OCI-M1 (cell line): ENCODE data around the gene NOB1.
A peak's percentile ranks its signal among the peaks of the same experiment; 100 is the strongest.
"Not testable (repeated sequence)": the region's sequence is repeated elsewhere in the genome, so short reads cannot be mapped to it uniquely, and the experiment has no call there.

Experiments
- DNase-seq: peaks from one replicate; lab custom pipeline; 2025; lab: John Stamatoyannopoulos, UW

NOB1 gene

DNA sequence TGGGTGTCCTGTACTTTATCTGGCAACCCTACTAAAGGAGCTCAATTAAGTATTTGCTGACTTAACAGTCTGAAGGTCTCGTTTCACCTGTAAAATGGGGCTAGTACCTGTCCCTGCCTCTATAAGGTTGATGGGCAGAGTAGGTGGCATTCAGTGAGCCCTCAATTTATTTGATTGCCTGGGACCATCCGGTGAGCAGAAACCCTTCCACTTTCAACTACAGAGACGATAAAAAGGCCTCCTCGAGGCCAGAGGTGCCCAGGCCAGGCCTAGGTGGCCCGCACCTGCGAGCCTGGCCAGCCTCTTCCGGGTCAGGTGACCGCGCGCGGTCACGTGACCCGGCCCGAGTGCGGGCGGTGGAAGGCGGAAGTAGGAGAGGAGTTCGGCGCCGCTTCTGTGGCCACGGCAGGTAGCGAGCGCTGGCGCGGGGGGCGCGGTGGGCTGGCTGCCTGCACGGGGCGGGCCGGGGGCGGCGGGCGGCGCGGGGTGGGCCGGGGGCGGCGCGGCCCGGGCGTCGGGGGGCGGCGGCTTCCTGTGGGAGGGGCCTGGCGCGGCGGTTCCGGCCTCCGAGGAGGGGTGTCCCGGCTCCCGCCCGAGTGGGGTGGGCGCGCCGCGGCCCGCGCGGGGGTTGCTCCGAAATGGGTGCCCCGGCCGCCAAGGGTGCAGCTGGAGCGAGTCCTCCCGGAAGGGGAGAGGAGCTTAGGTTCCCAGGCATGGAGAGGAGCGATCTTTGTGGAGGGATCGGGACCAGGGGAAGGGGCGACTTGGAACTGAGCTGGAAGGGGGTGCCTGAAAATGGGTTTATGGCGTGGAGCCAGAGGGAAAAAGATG, 7.5 kb upstream of the NOB1 start, which contains the start of gene WWP2:
Gene WWP2, plus strand, starts transcription at position 350 of the 831 bp plus-strand sequence. CDS start 24,679 bp downstream, outside the sequence.
- peak; percentile 92 for DNase-seq

DNA sequence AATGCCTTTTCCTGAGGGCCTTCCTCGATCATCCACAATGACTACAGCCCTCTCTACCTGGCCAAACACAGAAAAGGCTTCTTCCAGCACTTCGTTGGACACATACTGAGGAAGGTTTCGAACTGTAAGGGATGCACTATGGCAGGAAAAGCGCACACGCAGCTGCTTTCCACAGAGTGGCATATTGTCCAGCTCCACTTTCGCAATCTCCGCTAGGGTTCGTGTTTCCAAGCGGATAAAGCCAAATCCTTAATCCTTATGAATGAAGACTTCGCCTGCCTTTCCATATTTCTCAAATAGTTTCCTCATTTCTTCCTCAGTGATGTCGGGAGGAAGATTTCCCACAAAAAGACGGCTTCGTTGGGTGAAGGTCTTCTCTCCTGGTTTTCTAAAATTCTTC, 2.6 kb upstream of the NOB1 start:
- not testable (repeated sequence) for DNase-seq

DNA sequence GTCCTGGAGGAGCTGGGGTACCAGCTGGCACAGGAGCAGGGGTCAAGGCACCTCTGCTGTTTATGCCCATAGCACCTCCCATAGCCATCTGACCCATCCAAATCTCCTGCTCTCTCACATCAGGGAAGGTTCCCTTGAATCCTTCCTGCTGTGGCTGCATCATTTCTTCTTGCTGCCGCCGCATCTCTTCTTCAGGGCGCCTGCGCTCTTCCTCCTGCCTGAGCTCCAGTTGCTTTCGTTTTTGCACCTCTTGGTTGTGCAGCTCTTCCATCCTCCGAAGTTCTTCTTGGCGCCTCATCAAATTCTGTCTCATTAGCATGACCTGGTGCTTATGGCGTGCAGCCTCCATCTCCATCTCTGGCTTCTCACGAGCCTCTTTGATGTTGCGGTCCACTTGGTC, 2.0 kb upstream of the NOB1 start:
- DNase-seq: no peak

DNA sequence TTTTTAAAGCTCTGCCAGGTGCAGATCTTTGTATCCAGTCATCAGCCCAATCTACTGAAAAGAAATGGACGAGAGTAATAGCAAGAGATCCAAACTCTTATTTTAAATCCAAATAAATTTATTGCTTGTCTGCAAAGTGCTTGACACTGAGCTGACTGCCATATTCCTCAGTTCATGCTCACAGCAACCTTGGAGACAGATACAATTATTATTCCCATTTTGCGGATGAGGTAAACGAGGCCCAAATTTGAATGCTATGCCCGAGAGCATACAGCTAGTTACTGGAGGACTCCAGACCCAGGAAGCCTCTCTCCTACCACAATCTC, 620 bp downstream of the NOB1 start:
- DNase-seq: no peak

DNA sequence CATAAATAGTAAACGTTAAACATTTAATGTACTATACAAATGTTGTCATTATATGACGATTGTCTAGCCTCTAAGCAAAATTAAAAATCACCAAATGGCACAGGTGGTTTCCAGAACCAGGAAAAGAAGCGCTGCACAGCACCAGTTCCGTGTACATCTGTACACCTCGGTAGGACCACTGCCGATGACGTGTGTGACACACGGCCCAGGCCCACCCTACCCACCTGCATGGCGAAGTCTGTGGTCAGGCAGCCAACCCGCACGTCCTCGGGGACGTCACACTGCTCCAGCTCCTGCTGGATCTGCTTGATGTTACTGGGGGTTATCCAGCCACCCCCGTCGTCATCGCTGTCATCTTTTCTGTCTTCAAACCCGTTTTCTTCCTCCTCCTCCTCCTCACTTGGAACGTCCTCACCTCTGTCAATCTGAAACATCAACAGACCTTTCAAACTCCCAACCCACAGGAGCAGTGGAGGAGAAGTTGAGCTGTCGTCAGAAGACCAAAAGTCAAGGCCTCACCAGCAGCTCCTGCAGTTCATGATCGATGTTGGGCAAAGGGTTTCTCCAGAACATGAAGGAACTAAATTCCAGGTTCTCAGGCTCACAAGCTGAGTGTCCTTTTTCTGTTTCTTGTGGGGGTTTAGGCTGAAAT, 5.9 kb downstream of the NOB1 start:
- no peak for DNase-seq

DNA sequence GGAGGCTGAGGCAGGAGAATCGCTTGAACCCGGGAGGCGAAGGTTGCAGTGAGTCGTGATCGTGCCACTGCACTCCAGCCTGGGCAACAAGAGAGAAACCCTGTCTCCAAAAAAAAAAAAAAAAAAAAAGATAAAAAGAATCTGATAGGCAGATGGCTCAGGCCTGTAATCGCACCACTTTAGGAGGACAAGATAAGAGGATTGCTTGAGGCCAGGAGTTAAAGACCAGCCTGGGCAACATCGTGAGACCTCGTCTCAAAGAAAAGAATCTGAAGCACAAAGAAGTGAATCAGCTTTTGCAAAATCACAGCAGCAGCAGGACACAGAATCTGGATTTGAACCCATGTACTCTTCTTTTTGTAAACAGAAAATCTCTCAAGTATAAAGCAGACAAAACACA, 7.6 kb downstream of the NOB1 start:
- DNase-seq: no peak

DNA sequence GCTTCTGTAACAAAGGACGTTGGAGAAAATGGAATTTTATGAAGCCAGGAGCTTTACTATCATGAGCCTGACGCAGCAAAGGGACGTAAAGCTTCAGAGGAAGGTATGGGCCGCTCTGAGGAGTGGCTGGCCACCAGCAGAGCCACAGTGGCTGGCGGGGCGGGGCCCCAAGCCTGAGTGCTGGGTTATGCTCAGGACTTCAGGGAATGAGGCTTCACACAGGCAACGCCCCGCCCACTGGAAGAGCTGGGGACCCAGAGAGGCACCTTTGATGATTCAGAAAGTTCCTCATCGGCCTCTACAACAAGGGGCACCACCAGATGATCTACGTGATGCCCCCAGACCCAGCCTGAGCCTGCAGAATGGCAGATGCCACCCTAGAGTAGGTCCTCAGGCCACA, 8.8 kb downstream of the NOB1 start:
- DNase-seq: no peak

DNA sequence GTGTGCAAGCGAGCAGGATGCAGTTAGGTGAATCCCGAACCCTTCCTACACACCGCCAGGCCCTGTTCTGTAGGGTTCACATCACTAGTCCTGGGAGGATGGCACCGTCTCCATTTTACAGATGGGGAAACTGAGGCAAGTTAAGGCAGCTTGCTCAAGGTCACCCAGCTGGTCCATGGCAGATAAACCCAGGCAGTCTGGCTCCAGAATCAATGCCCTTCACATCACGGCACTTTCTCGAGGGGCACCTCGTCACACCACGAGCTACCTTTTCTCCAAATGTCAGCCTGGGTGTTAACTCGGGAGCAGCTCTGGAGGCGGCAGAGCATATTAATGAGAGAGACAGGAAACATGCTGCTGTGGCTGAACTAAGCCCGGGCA, 9.5 kb downstream of the NOB1 start:
- DNase-seq: no peak

DNA sequence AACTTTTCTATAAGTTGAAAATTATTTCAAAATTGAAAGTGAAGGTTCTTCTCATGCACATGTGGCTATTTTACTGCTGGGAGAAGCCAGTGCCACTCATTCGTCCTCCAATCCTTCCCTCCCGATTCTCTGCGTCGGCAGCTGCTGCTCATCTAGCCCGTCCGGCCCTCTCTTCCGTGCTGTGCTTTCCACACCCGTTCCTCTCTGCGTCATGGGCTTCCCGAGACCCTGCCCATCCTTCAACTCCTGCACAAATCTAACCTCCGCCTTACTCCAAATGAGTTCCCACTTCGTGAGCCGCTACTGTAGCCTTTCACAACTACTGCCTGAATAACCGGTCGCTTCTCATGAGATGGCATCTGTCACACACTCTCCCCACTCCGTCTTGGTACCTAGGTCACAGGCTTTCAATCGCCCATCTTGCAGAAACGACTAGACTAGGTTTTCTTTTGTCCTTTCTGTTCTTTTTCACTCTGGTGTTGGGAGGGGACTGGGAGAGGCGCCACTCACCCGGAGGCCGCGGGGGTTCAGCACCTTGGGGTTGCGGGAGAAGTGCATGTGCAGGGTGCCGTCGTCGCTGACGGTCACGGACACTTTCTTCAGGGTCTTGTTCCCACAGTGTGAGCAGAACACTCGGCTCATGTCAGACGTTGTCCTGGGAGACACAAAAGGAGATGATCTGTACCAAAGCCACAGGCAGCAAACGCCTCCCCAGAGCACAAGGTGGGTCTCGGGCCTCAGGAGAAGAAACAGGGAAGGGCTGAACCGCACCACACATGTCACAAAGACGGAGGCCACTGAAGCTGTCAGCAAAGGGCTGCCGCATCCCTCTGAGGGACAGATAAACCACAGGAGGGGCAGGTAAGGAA, 10.1 kb downstream of the NOB1 start:
- no peak for DNase-seq

DNA sequence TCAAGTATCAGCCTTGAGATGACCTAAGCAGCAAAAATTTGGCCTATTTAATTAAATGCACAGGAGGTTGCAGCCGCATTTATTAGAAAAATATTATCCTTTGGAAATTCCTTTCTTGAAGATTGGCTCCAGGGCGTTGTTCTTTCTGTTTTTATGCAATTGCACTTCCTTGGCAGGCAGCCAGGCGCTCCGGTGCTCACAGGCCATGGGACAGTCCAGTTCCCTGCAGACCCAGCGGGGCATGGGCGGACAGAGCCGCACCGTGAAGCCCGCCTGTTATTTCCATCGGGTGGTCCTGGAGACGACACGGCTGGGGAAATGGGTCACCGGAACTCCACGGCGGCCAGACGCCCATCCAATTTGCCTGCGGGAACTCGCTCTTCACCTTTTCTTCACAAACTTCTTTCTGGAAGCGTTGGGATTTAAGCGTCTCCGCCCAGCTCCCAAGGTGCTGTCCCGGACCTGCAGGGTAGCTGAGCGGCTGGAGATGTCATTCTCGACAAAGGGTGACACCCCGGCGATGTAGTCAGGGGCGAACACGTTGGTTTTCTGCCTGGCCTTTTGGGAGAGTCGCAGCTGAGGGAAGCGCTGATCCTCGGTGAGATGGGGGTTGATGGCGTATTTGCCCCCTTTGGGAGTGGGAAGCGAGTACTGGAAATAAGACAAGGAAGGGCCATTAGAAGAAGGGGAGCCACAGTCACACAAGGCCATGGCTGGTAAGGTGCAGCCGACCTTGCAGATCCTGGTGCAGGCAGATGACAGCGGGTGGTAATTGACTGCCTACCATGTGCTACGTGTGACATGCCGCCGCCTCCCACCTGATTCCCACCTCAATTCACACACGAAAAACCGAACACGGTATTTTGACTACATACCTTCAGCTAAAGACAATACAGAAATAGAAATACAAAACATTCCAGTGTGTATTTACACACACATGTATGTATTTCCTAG, 12.5 kb downstream of the NOB1 start:
- DNase-seq: no peak

DNA sequence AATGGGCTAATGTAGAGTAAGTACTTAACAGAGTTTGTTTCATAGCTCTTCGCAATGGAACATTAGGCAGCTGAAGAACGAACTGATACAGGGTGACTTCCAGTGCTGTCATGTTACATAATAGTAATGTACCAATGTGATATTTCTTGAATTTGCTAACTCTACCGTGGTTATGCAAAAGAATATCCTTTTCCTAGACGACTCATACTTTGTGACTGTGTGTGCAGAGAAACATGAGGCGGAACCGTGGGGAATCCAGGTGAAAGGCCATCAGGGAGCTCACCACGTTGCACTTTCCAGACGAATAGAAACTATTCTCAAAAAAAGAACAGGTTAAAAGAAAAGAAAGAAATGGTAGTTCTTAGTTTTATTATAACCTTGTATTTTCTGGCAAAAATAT, 13.2 kb downstream of the NOB1 start:
- no peak for DNase-seq

DNA sequence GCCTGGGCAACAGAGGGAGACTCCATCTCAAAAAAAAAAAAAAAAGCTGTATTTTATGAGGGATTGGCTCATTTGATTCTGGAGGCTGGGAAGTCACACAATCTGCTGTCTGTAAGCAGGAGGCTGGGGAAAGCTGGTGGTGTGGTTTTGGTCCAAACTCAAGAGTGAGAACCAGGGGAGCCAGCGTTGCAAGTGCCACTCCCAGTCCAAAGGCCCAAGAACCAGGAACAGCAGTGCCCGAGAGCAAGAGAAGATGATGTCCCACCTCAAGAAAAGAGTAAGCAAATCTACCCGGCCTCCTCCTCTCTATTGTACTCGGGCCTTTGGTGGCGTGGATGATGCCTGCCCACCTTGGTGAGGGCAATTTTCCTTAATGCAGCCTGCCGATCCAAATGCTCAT, 22.6 kb downstream of the NOB1 start:
- DNase-seq: no peak

DNA sequence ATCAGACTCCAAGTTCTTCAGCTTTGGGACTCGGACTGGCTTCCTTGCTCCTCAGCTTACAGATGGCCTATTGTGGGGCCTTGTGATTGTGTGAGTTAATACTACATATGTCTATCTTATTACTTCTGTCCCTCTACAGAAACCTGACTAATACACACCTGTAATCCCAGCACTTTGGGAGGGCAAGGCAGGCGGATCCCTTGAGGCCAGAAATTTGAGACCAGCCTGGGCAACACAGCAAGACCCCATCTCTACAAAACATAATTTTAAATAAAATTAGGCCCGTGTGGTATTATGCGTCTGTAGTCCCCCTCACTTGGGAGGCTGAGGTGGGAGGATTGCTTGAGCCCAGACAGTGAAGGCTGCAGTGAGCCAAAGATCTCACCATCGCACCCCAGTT, 23.4 kb downstream of the NOB1 start:
- not testable (repeated sequence) for DNase-seq

DNA sequence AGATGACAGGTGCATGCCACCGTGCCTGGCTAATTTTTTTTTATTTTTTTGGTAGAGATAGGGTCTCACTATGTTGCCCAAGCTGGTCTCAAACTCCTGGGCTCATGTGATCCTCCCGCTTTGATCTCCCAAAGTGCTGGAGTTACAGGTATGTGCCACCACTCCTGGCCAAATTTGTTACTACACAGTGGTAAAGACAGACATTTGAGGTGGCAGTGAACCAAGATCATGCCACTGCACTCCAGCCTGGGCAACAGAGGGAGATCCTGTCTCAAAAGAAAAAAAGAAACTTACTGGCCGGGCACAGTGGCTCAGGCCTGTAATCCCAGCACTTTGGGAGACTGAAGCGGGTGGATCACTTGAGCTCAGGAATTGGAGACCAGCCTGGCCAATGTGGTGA, 25.7 kb downstream of the NOB1 start:
- DNase-seq: not testable (repeated sequence)

DNA sequence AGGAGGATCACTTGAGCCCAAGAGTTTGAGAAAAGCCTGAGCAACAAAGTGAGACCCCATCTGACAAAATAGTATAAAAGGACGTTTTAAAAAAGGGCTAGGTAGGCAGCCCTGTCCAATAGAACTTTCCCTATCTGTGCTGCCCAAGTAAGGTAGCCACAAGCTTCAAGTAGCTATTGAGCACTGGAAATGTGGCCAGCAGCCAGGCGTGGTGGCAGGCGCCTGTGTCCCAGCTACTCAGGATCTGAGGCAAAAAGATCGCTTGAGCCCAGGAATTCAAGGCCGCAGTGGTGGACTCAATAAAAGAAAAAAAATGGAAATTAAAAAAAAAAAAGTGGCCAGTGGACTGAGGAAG, 26.8 kb downstream of the NOB1 start:
- DNase-seq: no peak

DNA sequence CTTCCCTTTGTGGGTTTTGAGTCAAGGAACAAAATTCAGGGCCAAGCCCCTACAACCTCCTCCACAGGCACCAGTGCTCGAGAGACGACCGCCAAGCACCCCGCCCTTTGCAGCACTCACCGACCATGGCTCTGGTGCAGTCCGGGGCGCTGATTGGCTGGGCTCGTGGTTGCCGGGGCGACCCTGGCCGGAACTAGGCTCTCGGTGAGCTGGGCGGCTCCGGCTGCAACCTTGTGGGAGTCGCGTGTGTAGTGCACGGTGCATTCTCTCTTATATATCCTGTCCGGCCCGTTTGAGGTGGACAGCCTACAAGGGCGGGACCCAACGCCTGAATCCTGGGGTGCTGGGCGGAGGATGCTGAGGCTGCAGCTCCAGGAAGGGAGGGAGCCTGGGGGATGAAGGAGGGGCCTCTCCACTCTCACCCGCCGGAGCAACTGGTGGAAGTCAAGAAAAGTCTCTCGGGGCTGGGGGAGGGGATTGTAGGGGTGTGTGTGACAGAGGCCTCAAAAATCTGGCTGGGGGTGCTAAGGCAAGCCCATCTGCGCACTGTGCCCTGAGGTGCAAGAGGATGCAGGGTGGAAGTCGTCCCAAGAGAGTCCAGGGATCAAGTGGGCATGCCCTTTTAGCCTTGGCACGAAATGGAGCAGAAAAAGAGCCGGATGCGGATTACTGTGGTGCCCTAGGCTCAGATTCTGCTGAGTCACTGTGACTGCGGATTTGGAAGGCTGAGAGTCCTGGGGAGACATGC, 28.2 kb downstream of the NOB1 start, which contains the start of gene NQO1:
Gene NQO1, minus strand, starts transcription at position 248 of the 748 bp plus-strand sequence. Its CDS starts 121 bp downstream, at position 127.
- peak; percentile 96 for DNase-seq

DNA sequence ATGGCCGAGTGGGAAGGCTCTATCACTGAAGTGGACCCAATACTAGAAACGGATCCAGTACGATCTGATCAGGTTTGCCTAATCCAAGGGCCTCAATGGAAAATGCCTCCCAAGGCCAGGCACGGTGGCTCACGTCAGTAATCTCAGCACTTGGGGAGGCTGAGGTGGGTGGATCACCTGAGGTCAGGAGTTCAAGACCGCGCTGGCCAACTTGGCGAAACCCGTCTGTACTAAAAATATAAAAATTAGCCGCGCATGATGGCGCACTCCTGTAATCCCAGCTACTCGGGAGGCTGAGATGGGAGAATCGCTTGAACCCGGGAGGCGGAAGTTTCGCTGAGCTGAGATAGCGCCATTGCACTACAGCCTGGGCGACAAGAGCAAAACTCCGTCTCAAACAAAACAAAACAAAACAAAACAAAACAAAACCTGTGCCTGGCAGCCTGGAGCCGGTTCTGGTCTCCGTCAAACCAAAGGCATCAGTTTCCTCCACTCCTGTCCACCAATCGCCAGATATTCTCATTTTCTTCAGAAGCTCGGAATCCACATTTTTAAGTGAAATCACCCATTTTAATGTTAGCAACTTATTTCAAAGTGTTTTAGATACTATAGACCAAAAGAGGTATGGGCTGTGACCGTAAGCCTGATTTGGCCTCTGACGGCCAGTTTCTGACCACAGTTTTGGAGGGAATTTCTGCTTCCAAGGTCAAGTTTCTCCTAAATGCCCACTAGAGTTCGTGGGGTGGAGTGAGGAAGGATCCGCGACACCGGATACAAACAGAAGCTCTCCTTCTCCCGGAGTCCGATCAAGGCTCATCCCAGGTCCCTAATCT, 29.0 kb downstream of the NOB1 start:
- DNase-seq: no peak

DNA sequence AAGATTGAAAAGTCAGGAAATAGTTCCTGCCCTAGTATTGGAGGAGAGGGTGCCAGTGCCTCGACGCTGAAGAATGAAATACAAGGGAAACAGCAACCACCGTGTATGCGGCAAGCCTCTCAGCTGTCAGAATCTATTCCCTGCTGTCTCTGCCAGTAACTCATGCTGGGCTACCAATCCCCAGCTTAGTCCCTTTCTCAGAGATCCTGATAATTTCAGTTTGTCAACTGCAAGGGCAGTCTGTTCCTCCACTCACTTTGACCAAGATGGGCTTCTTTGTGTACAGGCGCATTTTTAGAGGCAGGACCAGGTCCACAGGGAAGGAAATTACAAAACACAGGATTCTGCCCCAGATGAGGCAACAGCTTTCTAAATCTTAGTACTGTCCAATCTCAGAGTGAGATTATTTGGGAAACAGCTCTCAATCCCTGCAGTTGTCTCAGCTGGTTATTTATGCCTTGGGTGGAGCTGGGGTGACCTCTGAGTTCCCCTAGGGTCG, 29.7 kb downstream of the NOB1 start:
- no peak for DNase-seq

DNA sequence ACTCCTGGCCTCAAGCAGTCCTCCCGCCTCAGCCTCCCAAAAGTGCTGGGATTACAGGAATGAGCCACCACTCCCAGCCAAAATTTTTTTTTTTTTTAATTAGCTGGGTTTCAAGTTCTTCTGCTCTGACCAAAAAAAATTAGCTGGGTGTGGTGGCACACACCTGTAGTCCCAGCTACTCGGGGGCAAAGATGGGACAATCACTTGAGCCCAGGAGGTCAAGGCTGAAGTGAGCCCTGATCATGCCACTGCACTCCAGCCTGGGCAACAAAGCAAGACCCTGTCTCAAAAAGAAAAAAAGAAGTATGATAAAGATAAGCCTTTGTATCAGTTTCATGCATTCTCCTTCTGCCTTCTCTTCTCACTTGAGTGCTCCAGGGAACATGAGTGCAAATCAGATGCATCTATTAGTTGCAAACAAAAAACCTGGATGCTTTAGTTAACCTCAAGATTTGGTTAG, 30.3 kb downstream of the NOB1 start:
- DNase-seq: no peak
